Loucy (cell line): Measurements from ENCODE around the gene CHTOP.

Experiments
- H2AFZ ChIP-seq: fragments of 200-600 bp; sonication (generic); 2 replicates; pipeline ENCODE4 v1.6.0; 2016; ENCODE audit warnings: antibody characterized with exemption, mild to moderate bottlenecking, low read length, moderate library complexity
- H3F3A ChIP-seq: fragments of 200-600 bp; 2 replicates; pipeline ENCODE4 v1.6.0; 2016; ENCODE audit warnings: antibody characterized with exemption, low read depth, mild to moderate bottlenecking
- H3K27me3 ChIP-seq: fragments of 200-600 bp; sonication (generic); 2 replicates; pipeline ENCODE4 v1.6.1; 2014; ENCODE audit warnings: low read length, mild to moderate bottlenecking; ENCODE audit not compliant: insufficient read depth, poor library complexity, severe bottlenecking
- H3K36me3 ChIP-seq: fragments of 200-600 bp; sonication (generic); 2 replicates; pipeline ENCODE4 v1.6.1; 2016; ENCODE audit warnings: low read length; ENCODE audit not compliant: insufficient read depth
- H3K4me1 ChIP-seq: fragments of 200-600 bp; sonication (generic); 2 replicates; pipeline ENCODE4 v1.5.1; 2014; ENCODE audit warnings: low read length, mild to moderate bottlenecking; ENCODE audit not compliant: insufficient read depth, poor library complexity, severe bottlenecking
- H3K4me2 ChIP-seq: fragments of 200-600 bp; sonication (generic); 2 replicates; pipeline ENCODE4 v1.6.0; 2014; ENCODE audit warnings: antibody characterized with exemption, low read length, low read depth, mild to moderate bottlenecking; ENCODE audit not compliant: poor library complexity, severe bottlenecking
- H3K4me3 ChIP-seq: fragments of 200-600 bp; sonication (generic); 2 replicates; pipeline ENCODE4 v1.5.1; 2014; ENCODE audit warnings: low read length, mild to moderate bottlenecking, mixed read lengths; ENCODE audit not compliant: poor library complexity, severe bottlenecking
- H3K79me2 ChIP-seq: fragments of 200-600 bp; sonication (generic); 2 replicates; pipeline ENCODE4 v1.6.1; 2014; ENCODE audit warnings: low read length; ENCODE audit not compliant: insufficient read depth
- H3K9ac ChIP-seq: fragments of 200-600 bp; sonication (generic); 2 replicates; pipeline ENCODE4 v1.6.0; 2014; ENCODE audit warnings: mild to moderate bottlenecking, low read depth, low read length, moderate library complexity; ENCODE audit not compliant: poor library complexity, severe bottlenecking
- H3K9me2 ChIP-seq: fragments of 200-600 bp; sonication (generic); replicated peaks from 2 replicates; pipeline ENCODE4 v1.6.1; 2016; ENCODE audit warnings: low read depth, low read length, mixed read lengths
- H3K9me3 ChIP-seq: fragments of 200-600 bp; sonication (generic); 2 replicates; pipeline ENCODE4 v1.6.1; 2014; ENCODE audit warnings: mild to moderate bottlenecking, antibody characterized with exemption, low read length, low read depth; ENCODE audit not compliant: insufficient read depth
- H4K20me1 ChIP-seq: fragments of 200-600 bp; sonication (generic); 2 replicates; pipeline ENCODE4 v1.6.0; 2014; ENCODE audit warnings: antibody characterized with exemption, low read length, mild to moderate bottlenecking; ENCODE audit not compliant: insufficient read depth, poor library complexity, severe bottlenecking
- EZH2phosphoT487 ChIP-seq: fragments of 200-600 bp; IDR thresholded peaks from 2 replicates; pipeline ENCODE4 v1.6.1; 2018; ENCODE audit warnings: antibody characterized with exemption, mild to moderate bottlenecking, moderate library complexity, borderline replicate concordance
- TF ChIP-seq, protein P1 (sequence below): fragments of 200-600 bp; sonication (generic); conservative IDR thresholded peaks from 2 replicates; pipeline ENCODE4 v1.5.1; 2014; ENCODE audit warnings: mild to moderate bottlenecking, antibody characterized with exemption, low read length

The CHTOP gene

DNA sequence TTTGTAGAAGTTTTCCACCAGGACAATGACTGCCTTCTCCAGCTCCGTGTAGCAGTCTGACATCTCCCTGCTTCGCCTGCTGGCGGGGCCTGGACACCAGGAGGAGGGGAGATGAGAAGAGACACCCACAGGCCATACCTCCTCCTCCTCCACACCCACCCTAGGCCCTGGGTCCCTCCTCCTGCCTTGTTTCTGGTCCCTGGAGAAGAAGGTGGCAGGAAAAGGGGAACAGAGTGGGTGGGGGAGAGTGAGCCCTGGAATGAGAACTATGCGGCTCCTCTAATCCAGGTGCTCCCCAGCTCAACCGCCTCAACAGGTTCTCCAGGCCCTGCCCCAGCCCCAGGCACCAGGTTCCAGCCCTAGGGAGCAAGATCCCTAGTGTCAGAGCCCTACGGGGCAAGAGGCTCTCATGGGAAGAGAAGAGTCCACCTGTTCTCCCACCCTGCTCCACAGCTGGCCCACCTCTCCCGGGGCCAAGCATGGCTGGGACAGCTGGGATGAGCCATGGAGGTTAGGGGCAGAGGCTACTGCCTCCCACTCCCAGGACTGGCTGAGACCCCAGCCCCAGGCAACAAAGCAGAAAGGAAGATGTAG, 25.7 kb upstream of the CHTOP start:
- Histone ChIP-seq H3K36me3 (no peaks in the 10 kb centered on the region), H3K79me2 (no peaks in the 10 kb centered on the region), H2AFZ (no peak overlapping the region), H3K9me3 (no peaks in the 10 kb centered on the region), H3K4me3 (no peak overlapping the region), H3K4me1 (no peaks in the 10 kb centered on the region), H3F3A (no peaks in the 10 kb centered on the region), H3K27me3 (no peaks in the 10 kb centered on the region), H3K9ac (no peak overlapping the region), H4K20me1 (no peaks in the 10 kb centered on the region), H3K9me2 (no peaks in the 10 kb centered on the region), H3K4me2 (no peak overlapping the region)
- TF ChIP-seq, protein P1, sequence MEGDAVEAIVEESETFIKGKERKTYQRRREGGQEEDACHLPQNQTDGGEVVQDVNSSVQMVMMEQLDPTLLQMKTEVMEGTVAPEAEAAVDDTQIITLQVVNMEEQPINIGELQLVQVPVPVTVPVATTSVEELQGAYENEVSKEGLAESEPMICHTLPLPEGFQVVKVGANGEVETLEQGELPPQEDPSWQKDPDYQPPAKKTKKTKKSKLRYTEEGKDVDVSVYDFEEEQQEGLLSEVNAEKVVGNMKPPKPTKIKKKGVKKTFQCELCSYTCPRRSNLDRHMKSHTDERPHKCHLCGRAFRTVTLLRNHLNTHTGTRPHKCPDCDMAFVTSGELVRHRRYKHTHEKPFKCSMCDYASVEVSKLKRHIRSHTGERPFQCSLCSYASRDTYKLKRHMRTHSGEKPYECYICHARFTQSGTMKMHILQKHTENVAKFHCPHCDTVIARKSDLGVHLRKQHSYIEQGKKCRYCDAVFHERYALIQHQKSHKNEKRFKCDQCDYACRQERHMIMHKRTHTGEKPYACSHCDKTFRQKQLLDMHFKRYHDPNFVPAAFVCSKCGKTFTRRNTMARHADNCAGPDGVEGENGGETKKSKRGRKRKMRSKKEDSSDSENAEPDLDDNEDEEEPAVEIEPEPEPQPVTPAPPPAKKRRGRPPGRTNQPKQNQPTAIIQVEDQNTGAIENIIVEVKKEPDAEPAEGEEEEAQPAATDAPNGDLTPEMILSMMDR: no peak
- TF ChIP-seq EZH2phosphoT487: no peak

DNA sequence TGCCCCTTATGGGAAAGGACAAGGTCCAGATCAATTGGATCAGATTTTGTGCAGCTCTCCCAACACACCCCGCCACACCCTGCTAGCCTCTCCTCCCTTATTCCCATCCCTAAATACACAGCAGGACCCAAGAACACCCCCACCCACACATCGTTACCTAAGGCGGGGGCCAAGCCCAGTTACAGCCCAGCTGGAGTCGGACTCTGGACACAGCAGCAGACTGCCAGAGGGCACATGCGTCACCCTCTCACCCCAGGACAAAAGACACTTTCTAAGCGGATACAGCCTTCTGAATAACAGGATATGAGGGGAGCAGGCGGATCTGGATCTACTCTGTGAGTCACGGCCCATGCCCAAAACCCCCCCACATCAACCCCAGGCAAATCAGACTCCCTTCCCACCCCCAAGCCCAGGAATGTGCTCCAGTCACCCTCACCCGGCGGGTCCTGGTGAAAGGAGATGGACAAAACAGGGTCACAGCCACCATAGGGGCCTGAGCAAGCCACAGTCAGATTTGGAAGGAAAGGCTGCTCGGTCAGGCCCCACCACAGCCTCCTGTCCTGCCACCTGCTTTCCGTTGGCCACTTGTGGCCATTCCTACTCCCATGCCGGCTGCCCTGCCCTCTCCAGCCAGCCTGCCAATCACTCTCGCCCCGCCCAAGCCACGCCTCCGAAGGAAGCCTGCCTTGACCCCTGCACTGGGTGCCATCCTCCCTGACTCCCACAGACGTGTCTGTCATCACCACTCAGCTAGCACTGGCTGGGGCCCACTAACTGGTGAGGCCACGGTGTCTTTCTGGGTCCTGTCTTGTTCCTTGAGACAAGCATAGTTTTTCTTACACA, 24.9 kb upstream of the CHTOP start:
- no peak overlapping the region for H3K9ac ChIP-seq
- H3F3A ChIP-seq: no peaks in the 10 kb centered on the region
- H3K4me3 ChIP-seq: no peak overlapping the region
- H3K4me1 ChIP-seq: no peaks in the 10 kb centered on the region
- no peaks in the 10 kb centered on the region for H3K27me3 ChIP-seq
- TF ChIP-seq, protein P1: no peak
- TF ChIP-seq EZH2phosphoT487: no peak
- H3K36me3 ChIP-seq: no peaks in the 10 kb centered on the region
- H2AFZ ChIP-seq: no peak overlapping the region
- no peaks in the 10 kb centered on the region for H3K9me3 ChIP-seq
- no peaks in the 10 kb centered on the region for H3K79me2 ChIP-seq
- H3K9me2 ChIP-seq: no peaks in the 10 kb centered on the region
- H3K4me2 ChIP-seq: no peak overlapping the region
- no peaks in the 10 kb centered on the region for H4K20me1 ChIP-seq

DNA sequence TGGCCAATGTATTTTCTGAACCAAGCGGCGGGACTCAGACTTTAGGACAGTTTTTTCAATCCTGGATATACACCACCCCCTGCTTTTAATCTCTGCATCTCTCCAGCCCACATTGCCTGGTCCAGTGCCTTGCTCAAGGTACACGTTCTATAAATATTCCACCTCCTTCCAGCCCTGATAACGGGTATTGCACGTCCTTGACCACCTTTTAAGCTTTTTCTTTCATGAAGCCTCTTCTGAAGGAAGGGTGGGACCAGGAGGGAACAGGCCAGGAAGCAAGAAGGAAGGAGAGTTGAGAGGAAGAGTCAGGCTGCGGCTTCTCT, 24.3 kb upstream of the CHTOP start:
- Histone ChIP-seq H3K4me3 (no peak overlapping the region), H3K9ac (no peak overlapping the region), H3K9me3 (no peaks in the 10 kb centered on the region), H3K4me2 (no peak overlapping the region), H3K27me3 (no peaks in the 10 kb centered on the region), H3K36me3 (no peaks in the 10 kb centered on the region), H3K9me2 (no peaks in the 10 kb centered on the region), H3K4me1 (no peaks in the 10 kb centered on the region), H3F3A (no peaks in the 10 kb centered on the region), H3K79me2 (no peaks in the 10 kb centered on the region), H2AFZ (no peak overlapping the region), H4K20me1 (no peaks in the 10 kb centered on the region)
- no peak for TF ChIP-seq EZH2phosphoT487
- TF ChIP-seq, protein P1: no peak
